Measurements from ENCODE around the gene COMMD3.

The COMMD3 gene

DNA sequence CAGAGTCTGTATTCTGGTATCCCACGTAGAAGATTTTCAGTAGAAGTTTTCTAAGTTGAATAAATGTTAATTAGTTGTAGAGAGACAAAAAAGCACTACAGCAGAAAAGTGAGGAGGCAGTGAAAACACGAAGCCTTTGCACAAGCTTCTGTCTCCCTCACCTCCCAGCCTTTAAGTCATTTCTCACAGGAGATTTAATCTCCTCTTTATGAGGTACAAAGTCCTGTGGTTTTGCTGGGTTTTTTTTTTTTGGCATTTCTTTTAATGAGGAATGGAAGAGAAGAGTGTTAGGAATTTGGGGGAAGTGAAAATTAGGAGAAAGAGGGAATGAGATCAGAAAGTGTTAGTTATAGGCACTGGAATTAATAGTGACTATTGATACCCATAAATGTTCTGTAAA, 50.6 kb downstream of the COMMD3 start:
- DNase-seq (ENCODE audit: low read depth in 3 of 3) = no peak

DNA sequence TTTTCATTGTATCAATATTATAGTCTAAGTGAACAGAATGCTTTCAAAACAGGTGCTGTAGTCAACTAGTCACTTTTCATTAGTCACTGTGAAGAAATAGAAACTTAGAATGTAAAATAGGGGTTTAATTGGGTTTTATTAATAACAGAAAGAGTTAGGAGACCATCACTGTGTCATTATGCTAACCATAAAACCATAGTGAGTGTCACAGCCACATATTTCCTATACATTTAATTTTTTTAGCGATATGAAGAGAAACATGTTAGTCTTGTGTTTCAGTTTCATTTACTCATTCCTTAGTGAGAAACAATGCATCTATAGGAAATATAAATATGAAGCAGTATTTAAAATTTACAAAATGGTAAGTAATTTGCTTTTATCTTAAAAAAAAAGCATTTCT, 51.3 kb downstream of the COMMD3 start:
- DNase-seq (ENCODE audit: low read depth in 3 of 3) = no peak

DNA sequence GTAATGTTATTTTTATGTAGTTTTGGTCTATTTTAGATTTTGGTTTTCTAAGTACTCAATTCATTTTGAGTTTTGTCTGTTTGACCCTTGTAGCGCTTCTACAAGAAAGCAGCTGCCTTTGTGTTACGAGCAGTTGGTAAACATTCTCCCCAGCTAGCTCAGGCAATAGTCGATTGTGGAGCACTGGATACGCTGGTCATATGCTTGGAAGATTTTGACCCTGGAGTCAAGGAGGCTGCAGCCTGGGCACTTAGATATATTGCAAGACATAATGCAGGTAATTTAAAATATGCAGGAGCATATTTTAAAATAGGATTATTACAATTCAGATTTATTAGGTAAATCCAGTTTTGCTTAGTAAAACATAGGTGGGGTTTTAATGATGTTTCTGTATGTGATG, 52.2 kb downstream of the COMMD3 start:
- DNase-seq (ENCODE audit: low read depth in 3 of 3) = no peak

DNA sequence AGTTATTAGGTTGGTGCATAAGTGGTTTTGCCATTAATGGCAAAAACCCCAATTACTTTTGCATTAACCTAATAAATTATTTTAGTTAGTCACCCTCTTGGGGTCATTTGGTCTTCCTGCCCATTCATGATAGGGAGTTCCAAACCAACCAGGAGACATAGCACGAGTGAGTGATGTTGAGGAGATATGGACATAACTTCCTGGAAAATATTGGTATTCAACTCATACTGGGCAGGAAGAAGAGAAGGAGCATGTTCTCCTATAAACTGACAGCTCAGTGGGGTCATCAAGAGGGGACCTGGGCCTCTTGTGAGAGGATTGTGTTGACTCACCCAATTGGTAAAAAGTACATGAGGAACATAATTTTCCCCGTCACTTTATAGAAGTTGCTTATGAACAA, 52.8 kb downstream of the COMMD3 start:
- DNase-seq (ENCODE audit: low read depth in 3 of 3) = no peak

DNA sequence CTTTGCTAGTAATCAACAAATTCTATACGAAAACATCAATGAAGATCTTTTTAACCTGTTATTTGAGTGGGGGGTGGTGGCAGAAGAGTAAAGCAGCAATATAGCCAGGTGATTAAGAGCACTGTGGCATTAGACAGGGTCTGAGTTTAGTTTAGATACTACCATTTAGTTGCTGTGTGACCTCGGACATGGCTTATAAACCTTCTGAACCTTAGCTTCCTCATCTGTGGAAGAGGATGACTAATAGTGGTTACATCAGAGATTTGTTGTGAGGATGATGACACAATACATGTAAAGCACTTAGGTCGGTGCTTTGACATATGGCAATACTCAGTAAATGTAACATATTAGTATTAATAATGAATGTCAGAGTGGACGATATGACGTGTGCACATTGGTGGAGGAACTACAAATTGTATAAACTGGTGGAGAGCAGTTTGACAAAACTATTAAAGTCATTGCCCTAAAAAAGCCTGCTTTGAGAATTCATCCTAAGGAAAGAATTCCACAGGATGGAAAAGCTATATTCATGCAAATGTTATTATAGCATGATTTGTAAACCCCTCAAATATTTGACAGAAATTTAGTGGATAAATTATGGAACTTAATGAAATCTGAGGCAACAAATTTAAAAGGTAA, 53.4 kb downstream of the COMMD3 start:
- DNase-seq (ENCODE audit: low read depth in 3 of 3) = no peak

Data from stimulated activated CD4-positive, alpha-beta T cell treated with anti-CD3 and anti-CD28 coated beads, TNF-alpha, amount 100 ng/mL, for 24 hours (primary cell).